Lower leg skin (tissue), 3 donors: ENCODE data around the gene PDZD2.

ENCODE experiments used
- CTCF ChIP-seq, 3 donors: fragments of 450-650 bp; IDR thresholded peaks; one replicate each; pipeline ENCODE4 v1.5.1; 2016; ENCODE audit warnings: antibody characterized with exemption in 3 of 3, mild to moderate bottlenecking in 3 of 3, moderate library complexity in 2 of 3
- POLR2A ChIP-seq, 2 donors: fragments of 450-650 bp; IDR thresholded peaks; one replicate each; pipeline ENCODE4 v1.6.1; 2016 to 2017; ENCODE audit warnings: antibody characterized with exemption in 2 of 2, mild to moderate bottlenecking in 1 of 2, moderate library complexity in 1 of 2

GRCh38 chr5:31593665-31594064, 45.3 kb upstream of the PDZD2 start:
- TF ChIP-seq CTCF (IDR thresholded peaks at IDR 0.05) (no peak), POLR2A (IDR thresholded peaks at IDR 0.05) (no peak)
